HG02970 (cell line): Measurements from ENCODE around the gene PPP2R3C.
"Not testable (repeated sequence)": the region's sequence is repeated elsewhere in the genome, so short reads cannot be mapped to it uniquely, and the experiment has no call there.

ENCODE experiments used
- ATAC-seq: cut with Tn5 transposase; IDR thresholded peaks from one replicate; pipeline ENCODE4 v1.9.1; 2021; ENCODE audit warnings: mild to moderate bottlenecking, moderate library complexity, moderate number of reproducible peaks; ENCODE audit not compliant: unreplicated experiment, low FRiP score

The PPP2R3C gene

GRCh38 chr14:35133542-35134328 lies 11.9 kb upstream of the PPP2R3C start:
- no peak for ATAC-seq

GRCh38 chr14:35124127-35124526 lies 2.3 kb upstream of the PPP2R3C start:
- no peak for ATAC-seq

DNA sequence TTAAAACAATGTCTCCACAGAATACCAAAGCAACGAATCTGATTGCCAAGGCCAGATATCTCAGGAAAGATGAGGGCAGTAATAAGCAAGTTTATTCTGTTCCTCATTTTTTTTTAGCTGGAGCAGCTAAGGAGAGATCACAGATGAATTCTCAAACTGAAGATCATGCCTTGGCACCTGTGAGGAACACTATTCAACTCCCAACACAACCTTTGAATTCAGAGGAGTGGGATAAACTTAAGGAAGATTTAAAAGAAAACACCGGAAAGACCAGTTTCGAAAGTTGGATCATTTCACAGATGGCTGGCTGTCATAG lies 1.6 kb upstream of the PPP2R3C start:
- ATAC-seq = no peak

DNA sequence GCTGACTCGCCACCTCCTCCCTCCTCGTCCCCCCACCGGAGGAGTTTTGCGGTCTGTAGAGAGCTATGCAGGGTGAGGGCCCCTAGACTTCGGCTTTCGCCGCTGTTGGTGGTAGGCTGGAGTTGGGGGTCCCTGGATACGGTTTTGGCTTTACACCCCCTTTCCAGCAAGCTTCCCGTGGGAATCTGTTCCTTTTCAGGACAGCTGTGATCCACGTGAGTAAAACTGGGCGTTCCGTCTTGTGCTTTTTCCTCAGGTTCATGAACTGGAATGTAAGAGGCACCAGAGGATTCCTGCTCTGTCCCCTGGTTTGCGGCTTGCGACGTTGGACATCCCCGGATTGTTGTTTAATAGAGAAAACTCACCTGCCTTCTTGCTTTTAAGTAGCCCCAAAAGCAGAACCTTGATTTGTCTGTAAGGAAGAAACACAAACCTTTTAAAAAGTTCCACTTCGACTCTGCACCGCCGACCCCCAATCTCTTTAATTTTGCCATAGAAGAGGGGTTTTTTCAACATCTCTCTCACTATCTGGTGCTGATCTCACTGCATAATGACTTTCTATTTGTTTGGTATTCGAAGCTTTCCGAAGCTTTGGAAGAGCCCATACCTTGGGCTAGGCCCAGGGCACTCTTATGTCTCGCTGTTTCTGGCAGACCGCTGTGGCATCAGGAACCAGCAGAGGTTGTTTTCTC lies 1.1 kb upstream of the PPP2R3C start:
- no peak for ATAC-seq

- ATAC-seq = no peak
Observed at GRCh38 chr14:35121026-35121886, 534 bp downstream of the PPP2R3C start.

DNA sequence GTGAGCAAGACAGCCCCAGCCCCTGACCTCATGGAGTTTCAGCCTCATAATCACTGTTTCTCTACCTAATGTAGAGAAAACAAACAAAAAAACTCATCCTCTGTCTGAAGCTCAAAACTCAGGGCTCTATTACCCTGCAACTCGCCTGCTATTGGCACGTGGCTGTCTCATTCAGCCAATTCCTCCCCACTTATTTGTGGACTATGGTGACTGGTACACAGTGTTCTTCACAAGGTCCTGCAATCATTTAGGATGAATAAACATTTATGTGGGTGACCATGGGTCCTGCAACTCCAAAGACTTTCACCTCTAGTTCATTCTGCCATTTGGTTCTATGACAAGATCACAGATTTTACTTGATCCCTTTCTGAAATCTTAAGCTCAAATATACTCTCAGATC lies 4.7 kb downstream of the PPP2R3C start:
- no peak for ATAC-seq

DNA sequence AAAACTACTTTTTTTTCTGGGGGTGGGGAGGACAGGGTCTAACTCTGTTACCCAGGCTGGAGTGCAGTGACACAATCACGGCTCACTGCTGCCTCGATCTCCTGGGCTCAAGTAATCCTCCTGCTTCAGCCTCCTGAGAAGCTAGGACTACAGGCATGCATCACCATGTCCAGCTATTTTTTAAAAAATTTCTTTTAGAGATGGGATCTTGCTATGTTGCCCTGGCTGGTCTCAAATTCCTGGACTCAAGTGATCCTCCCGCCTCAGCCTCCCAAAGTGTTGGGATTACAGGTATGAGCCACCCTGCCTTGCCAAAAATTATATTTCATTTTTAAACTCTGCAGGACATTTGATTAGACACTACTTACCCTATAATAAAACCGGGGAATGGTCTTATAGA lies 5.5 kb downstream of the PPP2R3C start:
- ATAC-seq = no peak

DNA sequence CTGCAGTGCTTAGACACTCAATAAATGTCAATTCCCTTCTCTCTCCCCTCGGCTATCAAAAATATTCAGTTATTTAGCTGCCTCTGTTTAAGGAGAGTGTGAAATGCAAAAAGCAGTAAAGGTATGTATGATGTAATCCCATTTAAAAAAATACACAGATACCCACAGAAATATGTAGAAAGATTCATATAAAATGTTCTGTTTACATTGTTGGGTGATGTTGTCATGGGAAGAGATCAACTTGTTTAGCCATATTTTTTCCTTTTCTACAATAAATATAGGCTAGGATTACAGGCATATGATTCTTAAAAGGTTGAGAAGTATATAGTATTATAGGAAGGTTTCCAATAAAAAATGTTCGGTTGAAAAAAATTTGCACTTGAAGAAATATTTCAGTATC lies 7.8 kb downstream of the PPP2R3C start:
- ATAC-seq = no peak

DNA sequence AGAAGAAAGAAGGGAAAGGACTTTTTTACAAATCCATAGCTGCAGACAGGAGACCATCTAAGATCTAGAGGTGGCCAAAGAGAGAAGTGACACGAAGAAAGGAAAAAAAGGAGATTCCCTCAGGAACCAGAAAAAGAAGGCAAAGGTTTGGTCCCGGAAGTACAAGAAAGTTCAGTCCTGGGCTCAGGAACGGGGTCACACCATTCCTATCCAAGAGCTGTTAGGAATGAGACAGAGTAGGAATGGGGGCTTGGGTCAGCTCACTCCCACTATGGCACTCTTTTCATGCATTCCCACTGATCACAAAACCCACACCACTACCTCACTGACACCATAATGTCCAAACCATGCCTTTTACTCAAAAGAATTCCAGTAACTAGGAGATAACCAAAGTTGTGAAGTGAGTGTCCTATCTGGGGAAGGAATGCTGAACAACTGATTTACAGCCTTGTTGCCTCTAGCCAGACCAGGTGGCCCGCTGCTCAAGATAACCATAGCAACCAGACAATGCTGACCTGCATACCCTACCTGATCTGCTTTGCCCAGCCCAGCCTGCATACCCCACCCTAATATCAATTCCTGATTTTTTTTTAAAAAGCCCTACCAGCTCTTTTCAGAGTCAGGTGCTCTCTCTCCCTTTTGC lies 8.4 kb downstream of the PPP2R3C start:
- no peak for ATAC-seq

DNA sequence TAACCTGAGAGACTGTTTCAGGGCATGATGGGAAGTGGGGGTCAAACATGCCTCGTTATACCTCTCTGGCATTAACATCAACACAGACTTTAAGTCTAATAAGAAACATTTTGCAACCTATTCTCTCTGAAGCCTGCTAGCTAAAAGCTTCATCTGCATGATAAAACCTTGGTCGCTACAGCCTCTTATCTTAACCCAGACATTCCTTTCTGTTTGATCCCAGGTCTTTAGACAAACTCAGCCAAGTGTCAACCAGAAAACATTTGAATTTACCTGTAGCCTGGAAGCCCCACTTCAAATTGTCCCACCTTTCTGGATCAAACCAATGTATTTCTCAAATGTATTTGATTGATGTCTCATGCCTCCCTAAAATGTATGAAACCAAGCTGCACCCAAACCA lies 9.1 kb downstream of the PPP2R3C start:
- ATAC-seq = no peak

- ATAC-seq = no peak
Observed at GRCh38 chr14:35107866-35108265, 13.9 kb downstream of the PPP2R3C start.

- not testable (repeated sequence) for ATAC-seq
Observed at GRCh38 chr14:35094645-35095044, 27.1 kb downstream of the PPP2R3C start.

GRCh38 chr14:35088514-35088913 lies 33.3 kb downstream of the PPP2R3C start:
- ATAC-seq = no peak

- ATAC-seq = no peak
Observed at GRCh38 chr14:35085441-35085840, 36.3 kb downstream of the PPP2R3C start.

GRCh38 chr14:35083530-35084150 lies 38.1 kb downstream of the PPP2R3C start:
- ATAC-seq = no peak

DNA sequence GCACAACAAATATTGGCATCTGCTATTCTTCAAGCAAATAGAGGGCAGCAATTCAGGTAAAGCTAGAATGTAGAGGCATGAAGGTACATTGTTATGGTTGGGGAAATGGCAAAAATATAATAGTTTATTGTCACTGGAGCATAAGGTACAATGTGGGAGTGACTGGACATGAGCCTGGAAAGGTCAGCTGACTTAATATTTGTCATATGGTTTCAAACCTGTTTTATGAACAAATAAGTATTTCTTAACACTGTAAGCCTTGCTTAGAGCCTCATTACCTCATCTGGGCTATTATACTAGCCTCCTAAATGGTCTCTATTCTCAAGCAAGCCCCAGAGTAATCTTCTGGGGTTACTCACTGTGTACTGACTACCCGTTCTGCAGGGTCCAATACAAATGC lies 42.0 kb downstream of the PPP2R3C start:
- ATAC-seq = no peak

- ATAC-seq = no peak
Observed at GRCh38 chr14:35078082-35078481, 43.7 kb downstream of the PPP2R3C start.

GRCh38 chr14:35073486-35073885 lies 48.3 kb downstream of the PPP2R3C start:
- no peak for ATAC-seq

DNA sequence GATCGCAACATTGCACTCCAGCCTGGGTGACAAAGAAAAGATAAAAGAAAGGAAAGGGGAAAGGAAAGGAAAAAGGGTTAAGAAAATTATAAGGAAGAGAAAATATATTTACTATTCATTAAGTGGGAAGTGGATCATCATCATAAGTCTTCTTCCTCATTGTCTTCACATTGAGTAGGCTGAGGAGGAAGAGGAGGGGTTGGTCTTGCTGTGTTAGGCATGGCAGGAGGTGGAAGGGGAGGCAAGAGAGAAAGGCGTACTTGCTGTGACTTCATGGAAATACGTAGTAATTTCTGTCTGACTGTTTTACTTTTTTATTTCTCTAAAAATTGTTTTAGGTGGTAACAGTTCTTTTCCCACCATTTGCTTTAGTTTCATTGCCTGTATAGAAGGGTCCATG lies 49.6 kb downstream of the PPP2R3C start:
- no peak for ATAC-seq

DNA sequence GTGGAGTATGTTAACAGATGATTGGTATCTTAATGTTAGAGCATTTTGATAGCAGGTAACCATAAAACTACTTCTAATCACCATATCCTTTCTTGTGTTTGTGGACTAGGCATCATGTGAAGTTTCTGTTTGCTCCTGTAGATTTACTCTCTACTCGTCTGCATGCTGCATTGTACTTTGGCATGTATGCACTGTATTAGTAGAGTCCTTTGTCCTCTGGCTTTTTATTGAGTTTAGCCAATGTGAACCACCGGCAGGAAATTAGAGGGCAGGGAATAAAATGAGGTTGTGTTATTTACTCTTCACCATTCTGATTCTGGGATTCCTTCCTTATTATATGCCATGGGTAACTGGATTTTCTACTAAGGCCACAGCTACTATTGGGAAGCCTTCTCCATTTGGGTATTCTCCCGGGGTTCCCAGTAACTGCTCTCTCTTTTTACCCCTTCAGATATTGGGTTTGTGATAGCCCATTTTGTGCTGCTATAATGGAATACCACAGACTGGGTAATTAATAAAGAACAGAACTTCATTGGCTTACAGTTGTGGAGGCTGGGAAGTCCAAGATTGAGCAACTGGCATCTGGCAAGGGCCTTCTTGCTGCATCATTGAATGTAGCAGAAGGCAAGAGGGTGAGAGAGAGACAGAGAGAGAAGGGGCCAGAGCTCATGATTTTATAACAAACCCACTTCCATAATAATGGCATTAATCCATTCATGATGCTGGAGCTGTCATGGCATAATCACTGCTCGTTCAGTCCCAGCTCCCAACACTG lies 53.4 kb downstream of the PPP2R3C start:
- ATAC-seq = no peak
